Astrocyte of the spinal cord (primary cell): ENCODE data around the gene PBXIP1.

Experiments used
- DNase-seq: peaks from one replicate; pipeline ENCODE4 v3.0.0; 2011; ENCODE audit warnings: low read depth, low spot score
- H3K4me3 ChIP-seq: 2 replicates; pipeline ENCODE4 v1.5.1; 2011; ENCODE audit warnings: low read depth, mild to moderate bottlenecking, low read length, moderate library complexity
- in situ Hi-C: cut with HindIII; loops from 2 replicates; pipeline ENCODE4 v1.10.0; 2017; ENCODE audit warnings: low sequenced_read_pairs
- TF ChIP-seq, protein P1 (sequence below): IDR thresholded peaks from 2 replicates; pipeline ENCODE4 v1.5.1; 2012; ENCODE audit warnings: low read depth, mild to moderate bottlenecking, low read length, inconsistent platforms

PBXIP1 gene

DNA sequence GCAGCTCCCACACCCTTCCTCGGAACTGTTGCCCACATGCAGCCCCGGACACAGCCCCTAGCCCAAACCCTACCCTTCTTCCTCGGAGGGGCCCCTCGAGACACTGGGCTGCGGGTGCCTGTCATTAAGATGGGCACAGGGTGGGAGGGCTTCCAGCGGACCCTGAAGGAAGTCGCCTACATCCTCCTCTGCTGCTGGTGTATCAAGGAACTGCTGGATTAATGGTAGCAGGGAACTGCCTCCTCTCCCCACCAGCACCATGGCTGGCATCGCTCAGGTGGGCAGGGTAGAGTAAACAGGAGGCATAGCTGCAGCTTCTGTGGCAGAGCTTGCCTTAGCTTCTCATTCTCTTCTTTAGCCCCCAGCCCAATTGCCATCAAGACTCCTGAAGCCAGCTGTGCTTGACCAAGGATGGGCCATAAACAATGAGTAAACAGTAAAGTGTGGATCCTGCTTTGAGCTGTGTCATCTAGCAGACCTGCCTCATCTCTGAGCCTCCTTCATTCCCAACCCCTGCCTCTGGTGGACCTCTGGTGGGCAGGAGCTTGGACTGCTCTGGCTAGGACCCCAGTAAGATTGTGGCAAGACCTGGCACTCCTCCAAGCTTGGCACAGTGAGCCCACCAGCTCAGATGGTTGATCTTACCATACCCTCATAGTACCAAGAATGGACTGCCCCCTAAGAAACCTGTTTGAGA lies 37.8 kb upstream of the PBXIP1 start, which contains the start of gene LENEP:
Gene LENEP (plus strand): TSS at position 15 of the 697 bp plus-strand sequence. CDS start 22 bp downstream, at position 37.
- in situ Hi-C loops: no loop called here
- no peak for DNase-seq
- no peak within 1 kb of the TSS for H3K4me3 ChIP-seq
- TF ChIP-seq, protein P1, sequence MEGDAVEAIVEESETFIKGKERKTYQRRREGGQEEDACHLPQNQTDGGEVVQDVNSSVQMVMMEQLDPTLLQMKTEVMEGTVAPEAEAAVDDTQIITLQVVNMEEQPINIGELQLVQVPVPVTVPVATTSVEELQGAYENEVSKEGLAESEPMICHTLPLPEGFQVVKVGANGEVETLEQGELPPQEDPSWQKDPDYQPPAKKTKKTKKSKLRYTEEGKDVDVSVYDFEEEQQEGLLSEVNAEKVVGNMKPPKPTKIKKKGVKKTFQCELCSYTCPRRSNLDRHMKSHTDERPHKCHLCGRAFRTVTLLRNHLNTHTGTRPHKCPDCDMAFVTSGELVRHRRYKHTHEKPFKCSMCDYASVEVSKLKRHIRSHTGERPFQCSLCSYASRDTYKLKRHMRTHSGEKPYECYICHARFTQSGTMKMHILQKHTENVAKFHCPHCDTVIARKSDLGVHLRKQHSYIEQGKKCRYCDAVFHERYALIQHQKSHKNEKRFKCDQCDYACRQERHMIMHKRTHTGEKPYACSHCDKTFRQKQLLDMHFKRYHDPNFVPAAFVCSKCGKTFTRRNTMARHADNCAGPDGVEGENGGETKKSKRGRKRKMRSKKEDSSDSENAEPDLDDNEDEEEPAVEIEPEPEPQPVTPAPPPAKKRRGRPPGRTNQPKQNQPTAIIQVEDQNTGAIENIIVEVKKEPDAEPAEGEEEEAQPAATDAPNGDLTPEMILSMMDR: no peak

DNA sequence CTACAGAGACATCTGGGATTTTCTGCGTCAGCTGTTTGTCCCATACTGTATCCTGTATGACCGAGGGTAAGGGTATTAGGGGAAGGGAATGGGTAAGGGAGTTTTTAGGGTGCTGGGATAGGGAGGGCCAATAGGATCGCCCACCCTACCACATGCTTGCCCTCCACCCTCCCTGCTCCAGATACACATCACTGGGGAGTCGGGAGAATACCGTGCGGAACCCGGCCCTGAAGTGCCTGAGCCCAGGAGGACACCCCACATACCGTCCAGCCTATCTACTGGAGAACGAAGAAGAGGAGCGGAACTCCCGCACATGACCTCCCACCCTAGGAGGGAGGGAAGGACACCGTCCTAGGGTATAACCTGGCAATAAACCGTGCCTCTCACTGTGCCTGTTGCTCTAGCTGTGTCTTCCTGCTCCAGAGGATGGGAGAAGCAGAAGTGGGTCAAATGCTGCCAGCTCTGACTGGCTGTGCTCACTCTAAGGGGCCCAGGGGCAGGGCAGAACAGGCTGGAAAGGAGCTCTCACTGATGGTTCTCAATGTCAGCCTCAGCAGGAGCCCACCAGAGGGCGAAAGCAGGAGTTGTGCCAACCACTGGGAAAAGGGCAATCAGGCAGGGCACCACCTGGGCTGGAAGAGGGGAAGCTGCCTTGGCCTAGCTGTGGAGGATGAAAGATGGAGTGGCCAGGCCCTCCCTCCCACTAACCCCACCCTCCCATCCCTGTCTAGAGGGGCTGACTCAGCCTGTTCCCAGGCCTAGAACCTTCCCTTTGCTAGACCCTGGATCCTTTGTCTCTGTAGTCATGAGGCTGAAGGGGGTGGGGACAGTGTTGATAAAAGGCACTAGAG lies 37.0 kb upstream of the PBXIP1 start:
- peak; percentile 51 for DNase-seq
- no peak overlapping the region for H3K4me3 ChIP-seq
- in situ Hi-C loops: no loop called here
- TF ChIP-seq, protein P1: peak; percentile 22

DNA sequence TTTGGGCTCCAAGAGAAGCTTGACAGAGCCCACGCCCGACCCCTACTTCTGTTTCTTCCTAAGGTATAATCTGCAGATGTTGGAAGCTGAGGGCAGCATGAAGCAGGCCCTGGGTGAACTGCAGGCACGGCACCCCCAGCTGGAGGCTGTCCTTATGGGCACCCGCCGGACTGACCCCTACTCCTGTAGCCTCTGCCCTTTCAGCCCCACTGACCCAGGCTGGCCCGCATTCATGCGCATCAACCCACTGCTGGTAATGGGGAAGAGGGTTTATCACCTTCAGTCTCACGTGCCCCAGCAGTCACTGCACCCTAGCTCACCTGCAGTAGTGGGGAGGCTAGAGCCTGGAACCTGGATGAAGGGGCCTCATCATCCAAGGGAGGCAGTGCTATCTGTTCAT lies 34.4 kb upstream of the PBXIP1 start:
- DNase-seq: no peak
- no peak overlapping the region for H3K4me3 ChIP-seq
- in situ Hi-C loops: no loop called here
- TF ChIP-seq, protein P1: no peak

DNA sequence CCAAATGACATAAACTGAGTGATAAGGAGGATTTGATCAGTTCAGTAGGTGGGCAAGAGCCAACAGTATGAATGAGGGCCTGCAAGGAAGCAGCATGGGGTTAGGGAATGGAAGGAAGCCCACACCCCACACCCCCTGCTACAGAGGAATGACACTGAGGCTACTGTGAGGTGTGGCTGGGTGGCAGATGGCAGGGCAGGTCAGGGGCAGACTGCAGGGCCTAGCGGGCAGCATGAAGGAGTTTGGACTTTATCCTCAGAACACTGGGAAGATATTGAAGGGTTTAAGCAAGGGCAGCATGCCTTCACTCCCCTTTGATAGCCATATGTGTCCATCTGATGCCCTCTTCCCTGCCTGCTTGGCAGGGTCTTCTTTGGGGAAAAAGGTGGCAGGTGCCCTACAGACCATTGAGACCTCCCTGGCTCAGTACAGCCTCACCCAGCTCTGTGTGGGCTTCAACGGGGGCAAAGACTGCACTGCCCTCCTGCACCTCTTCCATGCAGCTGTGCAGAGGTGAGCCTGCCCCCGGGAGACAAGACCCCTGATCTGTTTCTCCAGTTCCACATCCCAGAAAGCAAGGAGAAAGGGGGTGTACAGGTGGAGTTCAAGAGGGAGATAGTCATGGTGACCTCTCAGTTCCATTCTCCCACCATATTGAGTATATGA lies 33.4 kb upstream of the PBXIP1 start:
- TF ChIP-seq, protein P1: no peak
- no peak for DNase-seq
- in situ Hi-C loops: no loop called here
- H3K4me3 ChIP-seq: no peak overlapping the region

DNA sequence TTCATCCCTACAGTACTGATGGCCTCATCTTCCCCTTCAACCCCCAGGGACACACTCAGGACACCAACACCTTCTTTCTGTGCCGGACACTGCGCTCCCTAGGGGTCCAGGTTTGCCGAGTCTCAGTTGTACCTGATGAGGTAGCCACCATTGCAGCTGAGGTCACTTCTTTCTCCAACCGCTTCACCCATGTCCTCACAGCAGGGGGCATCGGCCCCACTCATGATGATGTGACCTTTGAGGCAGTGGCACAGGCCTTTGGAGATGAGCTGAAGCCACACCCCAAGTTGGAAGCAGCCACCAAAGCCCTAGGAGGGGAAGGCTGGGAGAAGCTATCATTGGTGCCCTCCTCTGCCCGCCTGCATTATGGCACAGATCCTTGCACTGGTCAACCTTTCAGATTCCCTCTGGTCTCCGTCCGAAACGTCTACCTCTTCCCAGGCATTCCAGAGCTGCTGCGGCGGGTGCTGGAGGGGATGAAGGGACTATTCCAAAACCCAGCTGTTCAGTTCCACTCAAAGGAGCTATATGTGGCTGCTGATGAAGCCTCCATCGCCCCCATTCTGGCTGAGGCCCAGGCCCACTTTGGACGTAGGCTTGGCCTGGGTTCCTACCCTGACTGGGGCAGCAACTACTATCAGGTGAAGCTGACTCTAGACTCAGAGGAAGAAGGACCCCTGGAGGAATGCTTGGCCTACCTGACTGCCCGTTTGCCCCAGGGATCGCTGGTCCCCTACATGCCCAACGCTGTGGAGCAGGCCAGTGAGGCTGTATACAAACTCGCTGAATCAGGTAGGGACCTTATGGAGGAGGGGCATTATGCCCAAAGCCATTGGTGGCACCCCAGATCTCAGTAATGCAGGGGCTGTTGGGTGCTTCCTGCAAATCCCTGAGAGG lies 32.4 kb upstream of the PBXIP1 start:
- in situ Hi-C loops: no loop called here
- no peak overlapping the region for H3K4me3 ChIP-seq
- DNase-seq: no peak
- TF ChIP-seq, protein P1: no peak
